OCI-LY1 (cell line): ENCODE results near the gene ZNF43.
"Not testable (repeated sequence)": the region's sequence is repeated elsewhere in the genome, so short reads cannot be mapped to it uniquely, and the experiment has no call there.

Experiments
- H2AFZ ChIP-seq: fragments of 200-600 bp; sonication (generic), shearing (Covaris generic); 2 replicates; pipeline ENCODE4 v1.6.0; 2014; ENCODE audit warnings: antibody characterized with exemption, mild to moderate bottlenecking, low read length
- H3F3A ChIP-seq: fragments of 200-600 bp; sonication (generic), shearing (Covaris generic); 2 replicates; pipeline ENCODE4 v1.6.0; 2014; ENCODE audit warnings: mild to moderate bottlenecking, antibody characterized with exemption, low read length, moderate library complexity; ENCODE audit not compliant: insufficient read depth
- H3K27ac ChIP-seq: fragments of 200-600 bp; sonication (generic); 2 replicates; pipeline ENCODE4 v1.5.1; 2014; ENCODE audit warnings: low read length, mixed run types, mild to moderate bottlenecking, low read depth; ENCODE audit not compliant: poor library complexity, severe bottlenecking
- H3K27me3 ChIP-seq: fragments of 200-600 bp; sonication (generic); 2 replicates; pipeline ENCODE4 v1.6.0; 2014; ENCODE audit warnings: antibody characterized with exemption, mild to moderate bottlenecking, low read length, moderate library complexity; ENCODE audit not compliant: insufficient read depth
- H3K36me3 ChIP-seq: fragments of 200-600 bp; sonication (generic); 2 replicates; pipeline ENCODE4 v1.6.1; 2014; ENCODE audit warnings: mild to moderate bottlenecking, antibody characterized with exemption, low read length, moderate library complexity, mixed read lengths; ENCODE audit not compliant: insufficient read depth
- H3K4me1 ChIP-seq: fragments of 200-600 bp; sonication (generic); 2 replicates; pipeline ENCODE4 v1.5.1; 2014; ENCODE audit warnings: mild to moderate bottlenecking, low read length, moderate library complexity; ENCODE audit not compliant: insufficient read depth, severe bottlenecking
- H3K4me2 ChIP-seq: fragments of 200-600 bp; sonication (generic), shearing (Covaris generic); 2 replicates; pipeline ENCODE4 v1.6.1; 2014; ENCODE audit warnings: low read length
- H3K4me3 ChIP-seq: fragments of 200-600 bp; sonication (generic); 2 replicates; pipeline ENCODE4 v1.5.1; 2014; ENCODE audit warnings: low read length, low read depth, mild to moderate bottlenecking, mixed read lengths; ENCODE audit not compliant: poor library complexity, severe bottlenecking
- H3K79me2 ChIP-seq: fragments of 200-600 bp; shearing (Covaris generic); 2 replicates; pipeline ENCODE4 v1.6.1; 2016; ENCODE audit warnings: mixed run types, low read length, mixed read lengths; ENCODE audit not compliant: insufficient read depth
- H3K9ac ChIP-seq: fragments of 200-600 bp; sonication (generic), shearing (Covaris generic); 2 replicates; pipeline ENCODE4 v1.6.1; 2014; ENCODE audit warnings: mild to moderate bottlenecking, low read length, mixed read lengths
- H3K9me2 ChIP-seq: fragments of 200-600 bp; sonication (generic), shearing (Covaris generic); 2 replicates; pipeline ENCODE4 v1.6.1; 2014; ENCODE audit warnings: low read depth, mild to moderate bottlenecking, low read length, mixed read lengths
- H3K9me3 ChIP-seq: fragments of 200-600 bp; shearing (Covaris generic); 2 replicates; pipeline ENCODE4 v1.6.1; 2014; ENCODE audit warnings: low read length, mixed read lengths
- H4K20me1 ChIP-seq: fragments of 200-600 bp; sonication (generic), shearing (Covaris generic); 2 replicates; pipeline ENCODE4 v1.6.0; 2016; ENCODE audit warnings: mild to moderate bottlenecking, low read length; ENCODE audit not compliant: insufficient read depth
- EZH2 ChIP-seq: fragments of 200-600 bp; sonication (generic), shearing (Covaris generic); IDR thresholded peaks from 2 replicates; pipeline ENCODE4 v1.8.0; 2017; ENCODE audit warnings: borderline replicate concordance, mixed run types, mild to moderate bottlenecking, antibody characterized with exemption, low read length, moderate library complexity, mixed read lengths
- TF ChIP-seq, protein P1 (sequence below): fragments of 200-600 bp; sonication (generic), shearing (Covaris generic); IDR thresholded peaks from 2 replicates; pipeline ENCODE4 v1.5.1; 2017; ENCODE audit warnings: mild to moderate bottlenecking, antibody characterized with exemption, low read length, moderate library complexity, mixed read lengths

ZNF43 gene

GRCh38 chr19:21878646-21879045 is 42.7 kb upstream of the ZNF43 start:
- Histone ChIP-seq H3K4me2 (no peak overlapping the region), H3K4me3 (no peak overlapping the region), H4K20me1 (no peaks in the 10 kb centered on the region), H3F3A (no peaks in the 10 kb centered on the region), H3K9ac (no peak overlapping the region), H3K27me3 (no peaks in the 10 kb centered on the region), H3K9me2 (no peaks in the 10 kb centered on the region), H3K79me2 (no peaks in the 10 kb centered on the region), H3K9me3 (no peaks in the 10 kb centered on the region), H3K27ac (no peak overlapping the region), H3K4me1 (no peaks in the 10 kb centered on the region), H2AFZ (no peak overlapping the region), H3K36me3 (no peaks in the 10 kb centered on the region)
- TF ChIP-seq, protein P1, sequence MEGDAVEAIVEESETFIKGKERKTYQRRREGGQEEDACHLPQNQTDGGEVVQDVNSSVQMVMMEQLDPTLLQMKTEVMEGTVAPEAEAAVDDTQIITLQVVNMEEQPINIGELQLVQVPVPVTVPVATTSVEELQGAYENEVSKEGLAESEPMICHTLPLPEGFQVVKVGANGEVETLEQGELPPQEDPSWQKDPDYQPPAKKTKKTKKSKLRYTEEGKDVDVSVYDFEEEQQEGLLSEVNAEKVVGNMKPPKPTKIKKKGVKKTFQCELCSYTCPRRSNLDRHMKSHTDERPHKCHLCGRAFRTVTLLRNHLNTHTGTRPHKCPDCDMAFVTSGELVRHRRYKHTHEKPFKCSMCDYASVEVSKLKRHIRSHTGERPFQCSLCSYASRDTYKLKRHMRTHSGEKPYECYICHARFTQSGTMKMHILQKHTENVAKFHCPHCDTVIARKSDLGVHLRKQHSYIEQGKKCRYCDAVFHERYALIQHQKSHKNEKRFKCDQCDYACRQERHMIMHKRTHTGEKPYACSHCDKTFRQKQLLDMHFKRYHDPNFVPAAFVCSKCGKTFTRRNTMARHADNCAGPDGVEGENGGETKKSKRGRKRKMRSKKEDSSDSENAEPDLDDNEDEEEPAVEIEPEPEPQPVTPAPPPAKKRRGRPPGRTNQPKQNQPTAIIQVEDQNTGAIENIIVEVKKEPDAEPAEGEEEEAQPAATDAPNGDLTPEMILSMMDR, result no peak
- no peak for TF ChIP-seq EZH2

GRCh38 chr19:21877976-21878375 is 42.0 kb upstream of the ZNF43 start:
- Histone ChIP-seq H3K9ac (no peak overlapping the region), H3K9me3 (no peaks in the 10 kb centered on the region), H3K4me2 (no peak overlapping the region), H2AFZ (no peak overlapping the region), H3K27ac (no peak overlapping the region), H3F3A (no peaks in the 10 kb centered on the region), H3K27me3 (no peaks in the 10 kb centered on the region), H4K20me1 (no peaks in the 10 kb centered on the region), H3K36me3 (no peaks in the 10 kb centered on the region), H3K4me3 (no peak overlapping the region), H3K79me2 (no peaks in the 10 kb centered on the region), H3K4me1 (no peaks in the 10 kb centered on the region), H3K9me2 (no peaks in the 10 kb centered on the region)
- TF ChIP-seq, protein P1, result no peak
- no peak for TF ChIP-seq EZH2

GRCh38 chr19:21876608-21877007 is 40.6 kb upstream of the ZNF43 start:
- H3K9ac ChIP-seq, H2AFZ ChIP-seq: not testable (repeated sequence)

GRCh38 chr19:21856773-21857514 is 21.0 kb upstream of the ZNF43 start:
- Histone ChIP-seq H3K9me3 (no peaks in the 10 kb centered on the region), H3K4me2 (no peak overlapping the region), H3K79me2 (no peaks in the 10 kb centered on the region), H3K4me1 (no peaks in the 10 kb centered on the region), H3K4me3 (no peak overlapping the region), H3K9me2 (no peaks in the 10 kb centered on the region), H3K27ac (no peak overlapping the region), H2AFZ (no peak overlapping the region), H3K36me3 (no peaks in the 10 kb centered on the region), H4K20me1 (no peaks in the 10 kb centered on the region), H3K27me3 (no peaks in the 10 kb centered on the region), H3F3A (no peaks in the 10 kb centered on the region), H3K9ac (no peak overlapping the region)
- TF ChIP-seq, protein P1, result no peak
- no peak for TF ChIP-seq EZH2

More at GRCh38 chr19:21876608-21877007, 40.6 kb upstream of the ZNF43 start:
- not testable (repeated sequence) for H3K4me2 ChIP-seq, H3K27me3 ChIP-seq, H3K9me3 ChIP-seq, H3F3A ChIP-seq, H3K4me1 ChIP-seq, H4K20me1 ChIP-seq, H3K9me2 ChIP-seq, H3K36me3 ChIP-seq, H3K27ac ChIP-seq, H3K79me2 ChIP-seq, H3K4me3 ChIP-seq
